Vagina (tissue), 2 donors: ENCODE measurements around the gene PRKAA2.

ENCODE experiments used
- CTCF ChIP-seq, 3 experiments: fragments of 450-650 bp in 2 of 3; fragments of 200-600 bp in 1 of 3; sonication (generic) in 1 of 3; IDR thresholded peaks; one replicate each; pipeline ENCODE4 v1.5.1; 2017 to 2019; ENCODE audit warnings: antibody characterized with exemption in 3 of 3, mild to moderate bottlenecking in 2 of 3, moderate library complexity in 2 of 3
- POLR2A ChIP-seq, 2 donors: fragments of 450-650 bp; IDR thresholded peaks; one replicate each; pipeline ENCODE4 v1.6.1; 2017; ENCODE audit warnings: antibody characterized with exemption in 2 of 2, mild to moderate bottlenecking in 2 of 2, moderate library complexity in 2 of 2
- POLR2AphosphoS5 ChIP-seq, 2 donors: sonication (generic); formaldehyde crosslinking; IDR thresholded peaks; one replicate each; pipeline ENCODE4 v1.9.0; 2017; ENCODE audit warnings: antibody characterized with exemption in 2 of 2, mild to moderate bottlenecking in 2 of 2, low read depth in 1 of 2; ENCODE audit not compliant: insufficient read depth in 1 of 2

DNA sequence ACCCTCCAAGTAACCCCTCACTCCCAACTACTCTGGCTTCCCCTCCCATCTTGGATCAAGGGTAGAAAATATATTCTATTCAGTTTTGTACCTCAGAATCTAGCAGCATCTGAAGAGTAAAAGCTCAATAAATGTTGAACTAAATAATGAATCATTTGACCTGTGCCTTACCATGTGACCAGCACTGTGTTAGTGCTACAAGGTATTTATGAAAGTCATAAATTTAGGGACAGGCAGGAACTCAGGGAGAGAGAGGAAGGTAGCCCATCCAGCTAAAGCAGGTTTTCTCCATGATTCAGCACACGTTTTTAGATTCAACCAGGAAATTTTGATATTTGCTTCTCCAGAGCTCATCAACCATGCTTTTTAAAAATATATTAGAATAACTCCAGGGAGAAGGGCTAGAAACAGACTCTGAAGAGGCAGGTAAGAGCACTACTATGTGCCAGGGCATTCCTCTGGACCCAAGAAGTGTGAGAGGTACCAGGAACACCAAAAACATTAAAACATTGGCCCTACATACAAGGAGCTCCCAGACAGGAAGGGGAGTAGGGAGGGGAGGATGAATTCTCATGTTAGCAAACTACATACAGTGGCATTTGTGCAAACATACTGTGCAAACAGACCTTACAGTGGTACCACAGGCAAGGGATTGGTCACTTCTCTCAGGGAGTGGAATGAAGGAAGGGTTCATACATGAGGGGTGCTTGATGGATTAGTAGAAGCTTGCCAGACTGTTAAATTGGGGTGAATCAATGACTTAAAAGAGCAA, 109.8 kb downstream of the PRKAA2 start:
- TF ChIP-seq POLR2A (IDR thresholded peaks at IDR 0.05) (no peak), CTCF (IDR thresholded peaks at IDR 0.05) (no peak), POLR2AphosphoS5 (IDR thresholded peaks at IDR 0.05; ENCODE audit: insufficient read depth in 1 of 2, low read depth in 1 of 2) (no peak)
